SK-N-SH (cell line): ENCODE results near the gene PDE4B. TPM values are rescaled to one million over a fixed set of nuclear protein-coding genes. Genes with fewer than 3 reads are reported as not detected.

ENCODE experiments used
- CTCF ChIA-PET: fragments of 300-600, 350-600 bp; formaldehyde crosslinking; extraction: SDS; loops from one replicate; lab custom pipeline; 2021; lab: Yijun Ruan, JAX
- POLR2A ChIA-PET: fragments of 350-600 bp; sonication (Branson Sonifier 250); formaldehyde crosslinking; extraction: SDS; loops from one replicate; lab custom pipeline; 2020; ENCODE audit warnings: antibody characterized with exemption, inconsistent platforms; lab: Yijun Ruan, JAX
- DNase-seq: peaks from one replicate; pipeline ENCODE4 v3.0.0; 2012
- H2AFZ ChIP-seq: fragments of 200-600 bp; sonication (generic); 2 replicates; pipeline ENCODE4 v1.8.1; 2016; ENCODE audit warnings: antibody characterized with exemption, mild to moderate bottlenecking, low read depth
- H3F3A ChIP-seq: fragments of 200-600 bp; sonication (generic); replicated peaks from 2 replicates; pipeline ENCODE3; 2016; ENCODE audit warnings: antibody characterized with exemption, mild to moderate bottlenecking; ENCODE audit not compliant: insufficient read depth
- H3K27ac ChIP-seq, 2 experiments: fragments of 200-500 bp in 1 of 2; fragments of 200-600 bp in 1 of 2; sonication (Bioruptor generic) in 1 of 2; sonication (generic), shearing (Covaris generic) in 1 of 2; 2 replicates each; pipeline versions ENCODE4 v1.5.1 to v1.6.1; 2014 to 2016; ENCODE audit warnings: low read depth in 2 of 2, inconsistent platforms in 1 of 2, low read length in 1 of 2, mild to moderate bottlenecking in 1 of 2, mixed read lengths in 1 of 2
- H3K27me3 ChIP-seq: fragments of 200-600 bp; sonication (generic), shearing (Covaris generic); 2 replicates; pipeline ENCODE4 v1.6.1; 2016; ENCODE audit warnings: mixed run types; ENCODE audit not compliant: insufficient read depth
- H3K36me3 ChIP-seq, 2 experiments: fragments of 200-500 bp in 1 of 2; fragments of 200-600 bp in 1 of 2; sonication (Bioruptor generic) in 1 of 2; sonication (generic) in 1 of 2; replicated peaks in 1 of 2; 2 replicates each; pipeline versions ENCODE3 to v1.5.1; 2014 to 2016; ENCODE audit warnings: low read length in 1 of 2, mild to moderate bottlenecking in 1 of 2; ENCODE audit not compliant: insufficient read depth in 2 of 2, control insufficient read depth in 1 of 2
- H3K4me1 ChIP-seq, 2 experiments: fragments of 200-500 bp in 1 of 2; fragments of 200-600 bp in 1 of 2; sonication (Bioruptor generic) in 1 of 2; sonication (generic), shearing (Covaris generic) in 1 of 2; 2 replicates each; pipeline versions ENCODE4 v1.5.1 to v1.6.1; 2014 to 2016; ENCODE audit warnings: low read depth in 1 of 2, low read length in 1 of 2, mixed run types in 1 of 2; ENCODE audit not compliant: insufficient read depth in 2 of 2, control insufficient read depth in 1 of 2
- H3K4me2 ChIP-seq: fragments of 200-600 bp; sonication (generic), shearing (Covaris generic); 2 replicates; pipeline ENCODE4 v1.6.1; 2017; ENCODE audit warnings: mixed run types
- H3K4me3 ChIP-seq, 2 experiments: fragments of 200-500 bp in 1 of 2; fragments of 200-600 bp in 1 of 2; sonication (Bioruptor generic) in 1 of 2; sonication (generic), shearing (Covaris generic) in 1 of 2; 2 replicates each; pipeline versions ENCODE4 v1.5.1 to v1.8.1; 2014 to 2016; ENCODE audit warnings: low read depth in 2 of 2, inconsistent platforms in 1 of 2, low read length in 1 of 2, mild to moderate bottlenecking in 1 of 2, mixed read lengths in 1 of 2, moderate library complexity in 1 of 2
- H3K79me2 ChIP-seq: fragments of 200-600 bp; sonication (generic); 2 replicates; pipeline ENCODE4 v1.8.1; 2017; ENCODE audit warnings: mild to moderate bottlenecking; ENCODE audit not compliant: insufficient read depth
- H3K9ac ChIP-seq: fragments of 200-600 bp; sonication (generic); 2 replicates; pipeline ENCODE4 v1.6.1; 2017; ENCODE audit warnings: mixed run types
- H3K9me2 ChIP-seq: fragments of 200-600 bp; sonication (generic); 2 replicates; pipeline ENCODE4 v1.6.1; 2017; ENCODE audit warnings: mixed run types
- H3K9me3 ChIP-seq: fragments of 200-600 bp; sonication (generic); 2 replicates; pipeline ENCODE4 v1.6.1; 2017; ENCODE audit warnings: mixed run types, mild to moderate bottlenecking, moderate library complexity
- H4K20me1 ChIP-seq: fragments of 200-600 bp; sonication (generic); 2 replicates; pipeline ENCODE4 v1.6.1; 2017; ENCODE audit warnings: mild to moderate bottlenecking, mixed run types; ENCODE audit not compliant: insufficient read depth
- ELF1 ChIP-seq: IDR thresholded peaks from 2 replicates; pipeline ENCODE4 v1.4.0; 2012
- FOSL2 ChIP-seq: IDR thresholded peaks from 2 replicates; pipeline ENCODE4 v1.4.0; 2012; ENCODE audit warnings: low read depth, mild to moderate bottlenecking, moderate library complexity, borderline replicate concordance
- GABPA ChIP-seq: IDR thresholded peaks from 2 replicates; pipeline ENCODE4 v1.4.0; 2012; ENCODE audit warnings: low read depth, mild to moderate bottlenecking
- MAX ChIP-seq: IDR thresholded peaks from 2 replicates; pipeline ENCODE4 v1.4.0; 2012; ENCODE audit warnings: low read depth
- MEF2A ChIP-seq: IDR thresholded peaks from 2 replicates; pipeline ENCODE4 v1.4.0; 2012; ENCODE audit warnings: low read depth, borderline replicate concordance
- PBX3 ChIP-seq: IDR thresholded peaks from 2 replicates; pipeline ENCODE4; 2012
- RAD21 ChIP-seq: IDR thresholded peaks from 2 replicates; pipeline ENCODE4 v1.6.1; 2012; ENCODE audit warnings: mild to moderate bottlenecking, low read length
- RCOR1 ChIP-seq: fragments of 150-350 bp; IDR thresholded peaks from 2 replicates; pipeline ENCODE4 v1.6.1; 2017; ENCODE audit warnings: antibody characterized with exemption, low read length
- RFX5 ChIP-seq: IDR thresholded peaks from 2 replicates; pipeline ENCODE4 v1.6.1; 2012; ENCODE audit warnings: mild to moderate bottlenecking, improper control_type of control experiment, low read length
- TEAD4 ChIP-seq: IDR thresholded peaks from 2 replicates; pipeline ENCODE4 v1.4.0; 2012; ENCODE audit warnings: mild to moderate bottlenecking, borderline replicate concordance; ENCODE audit not compliant: insufficient read depth
- USF1 ChIP-seq: IDR thresholded peaks from 2 replicates; pipeline ENCODE4 v1.4.0; 2012; ENCODE audit warnings: low read depth, borderline replicate concordance
- USF2 ChIP-seq: fragments of 150-350 bp; IDR thresholded peaks from 2 replicates; pipeline ENCODE4 v1.6.1; 2017; ENCODE audit warnings: antibody characterized with exemption, low read length, low read depth, borderline replicate concordance
- WGBS: methylation state at CpG from one replicate; pipeline ENCODE4 v1.1.6; 2017; ENCODE audit warnings: low lambda C conversion rate; 5-methylcytosine and 5-hydroxymethylcytosine counted together
- polyA plus RNA-seq, 3 experiments: library from polyadenylated mRNA; depleted of rRNA; stranded (reverse); fragments of >200 nt; gene quantifications; 2 replicates each; pipeline ENCODE4 v1.2.3, GENCODE V29; 2012

PDE4B gene
- polyA plus RNA-seq, 1 of the 3 experiments (the other 2 are of a cell fraction), result 1.9 TPM

GRCh38 chr1:66248746-66249145 is 456.1 kb downstream of the PDE4B start:
- Histone ChIP-seq H3F3A (no peaks in the 10 kb centered on the region), H3K4me2 (no peak overlapping the region), H3K79me2 (no peaks in the 10 kb centered on the region), H3K4me1 (peaks cover 28 to 37% of the 10 kb centered on the region in 2 experiments; a peak in 3 of 4 replicates), H3K27me3 (no peaks in the 10 kb centered on the region), H4K20me1 (no peaks in the 10 kb centered on the region), H3K27ac (no peak overlapping the region), H3K9me3 (no peaks in the 10 kb centered on the region), H2AFZ (no peak overlapping the region), H3K4me3 (no peak overlapping the region), H3K36me3 (no peaks in the 10 kb centered on the region), H3K9me2 (no peaks in the 10 kb centered on the region), H3K9ac (no peak overlapping the region)
- TF ChIP-seq MAX, result no peak
- no peak for TF ChIP-seq USF1
- no peak for TF ChIP-seq RAD21
- TF ChIP-seq GABPA, result no peak
- WGBS, result 61% methylated on average over 1 of the region's 1 CpG
- no peak for DNase-seq
- ChIA-PET POLR2A (no interaction called here), CTCF (interaction anchor here (0.5 to 19.0 kb wide), 5 partner anchors 185 to 477 kb away, joined by 3 to 384 read pairs (median 201); no protein-coding TSS in a partner anchor)

- H2AFZ ChIP-seq, result no peak overlapping the region
- no peak overlapping the region; a peak in 1 of 4 replicates for H3K27ac ChIP-seq
- no peak overlapping the region for H3K4me3 ChIP-seq
- no peaks in the 10 kb centered on the region for H4K20me1 ChIP-seq
- no peaks in the 10 kb centered on the region for H3K9me2 ChIP-seq
- no peak overlapping the region for H3K9ac ChIP-seq
- no peaks in the 10 kb centered on the region for H3K27me3 ChIP-seq
- H3K9me3 ChIP-seq, result no peaks in the 10 kb centered on the region
- no peak for DNase-seq
- no peaks in the 10 kb centered on the region for H3K79me2 ChIP-seq
- H3K4me2 ChIP-seq, result no peak overlapping the region
- H3K4me1 ChIP-seq, result peaks cover 24 to 27% of the 10 kb centered on the region in 2 experiments; a peak in 3 of 4 replicates
- TF ChIP-seq PBX3 (no peak), MEF2A (no peak), FOSL2 (no peak), RFX5 (no peak), ELF1 (no peak), USF2 (no peak), MAX (no peak), TEAD4 (no peak), RCOR1 (no peak)
- no peaks in the 10 kb centered on the region for H3F3A ChIP-seq
- 100% methylated on average over 3 of the region's 3 CpGs for WGBS
- H3K36me3 ChIP-seq, result no peaks in the 10 kb centered on the region
- CTCF ChIA-PET, result interaction anchor here (0.7 to 19.0 kb wide), 4 partner anchors 186 to 271 kb away, joined by 3 to 384 read pairs (median 102); no protein-coding TSS in a partner anchor
- POLR2A ChIA-PET, result no interaction called here
Observed at GRCh38 chr1:66250075-66250474, 457.4 kb downstream of the PDE4B start.
